Kidney epithelial cell (primary cell): ENCODE data around the gene LARP1. TPM values are rescaled to one million over a fixed set of nuclear protein-coding genes. Genes with fewer than 3 reads are reported as not detected.

Experiments used
- DNase-seq: peaks from one replicate; pipeline ENCODE4 v3.0.0-alpha.2; 2010; ENCODE audit warnings: low read depth
- H3K27me3 ChIP-seq: 2 replicates; pipeline ENCODE4 v1.6.0; 2011; ENCODE audit warnings: low read length; ENCODE audit not compliant: control insufficient read depth, insufficient read depth
- H3K36me3 ChIP-seq: 2 replicates; pipeline ENCODE4 v1.5.1; 2011; ENCODE audit warnings: low read length; ENCODE audit not compliant: control insufficient read depth, insufficient read depth
- H3K4me3 ChIP-seq: 2 replicates; pipeline ENCODE4 v1.5.1; 2011; ENCODE audit warnings: low read depth, mild to moderate bottlenecking, control low read depth, low read length
- CTCF ChIP-seq: IDR thresholded peaks from 2 replicates; pipeline ENCODE4 v1.5.1; 2011; ENCODE audit warnings: mild to moderate bottlenecking, moderate library complexity, low read length, control low read depth, inconsistent platforms; ENCODE audit not compliant: insufficient read depth, poor library complexity, severe bottlenecking
- total RNA-seq: library from RNA; depleted of rRNA; stranded (reverse); fragments of >200 nt; gene quantifications from 2 replicates; pipeline ENCODE4 v1.2.3, GENCODE V29; 2015

Gene LARP1
- total RNA-seq, 1 donor from 2014 or later, result 142 TPM

GRCh38 chr5:154788212-154788611 lies 33.0 kb downstream of the LARP1 start:
- peaks cover 2% of the 10 kb centered on the region for H3K36me3 ChIP-seq
- TF ChIP-seq CTCF, result no peak
- H3K4me3 ChIP-seq, result no peak overlapping the region
- H3K27me3 ChIP-seq, result no peaks in the 10 kb centered on the region
- no peak for DNase-seq

GRCh38 chr5:154791535-154791934 lies 36.4 kb downstream of the LARP1 start:
- H3K27me3 ChIP-seq, result no peaks in the 10 kb centered on the region
- no peak for DNase-seq
- H3K4me3 ChIP-seq, result no peak overlapping the region
- peaks cover 5% of the 10 kb centered on the region for H3K36me3 ChIP-seq
- TF ChIP-seq CTCF, result no peak

- no peak for DNase-seq
- H3K36me3 ChIP-seq, result peaks cover 7% of the 10 kb centered on the region
- no peak for TF ChIP-seq CTCF
- no peak overlapping the region for H3K4me3 ChIP-seq
- H3K27me3 ChIP-seq, result no peaks in the 10 kb centered on the region
Measured at GRCh38 chr5:154793599-154794524, 38.7 kb downstream of the LARP1 start.

GRCh38 chr5:154794525-154795234 lies 39.5 kb downstream of the LARP1 start:
- no peaks in the 10 kb centered on the region for H3K27me3 ChIP-seq
- no peak overlapping the region for H3K4me3 ChIP-seq
- DNase-seq, result no peak
- peaks cover 8% of the 10 kb centered on the region for H3K36me3 ChIP-seq
- TF ChIP-seq CTCF, result no peak

- no peak for DNase-seq
- no peak for TF ChIP-seq CTCF
Measured at GRCh38 chr5:154795235-154795596, 40.0 kb downstream of the LARP1 start.

More at GRCh38 chr5:154795235-154795596, 40.0 kb downstream of the LARP1 start:
- Histone ChIP-seq H3K4me3 (no peak overlapping the region), H3K36me3 (peaks cover 9% of the 10 kb centered on the region), H3K27me3 (no peaks in the 10 kb centered on the region)
